BJ (cell line): ENCODE results near the gene CD59. TPM values are rescaled to one million over a fixed set of nuclear protein-coding genes. Genes with fewer than 3 reads are reported as not detected.
"Not testable (repeated sequence)": the region's sequence is repeated elsewhere in the genome, so short reads cannot be mapped to it uniquely, and the experiment has no call there.

Source experiments
- CTCF ChIA-PET: fragments of 350-600 bp; formaldehyde crosslinking; extraction: SDS; loops from one replicate; lab custom pipeline; 2021; ENCODE audit warnings: antibody characterized with exemption, inconsistent platforms; lab: Yijun Ruan, JAX
- POLR2A ChIA-PET: fragments of 300-600 bp; sonication (Branson Sonifier 250); formaldehyde crosslinking; extraction: SDS; loops from one replicate; lab custom pipeline; 2021; ENCODE audit warnings: antibody characterized with exemption; lab: Charles Lee
- DNase-seq: peaks from one replicate; pipeline ENCODE4 v3.0.0-alpha.2; 2011; ENCODE audit warnings: low read depth
- H3K27me3 ChIP-seq: 2 replicates; pipeline ENCODE4 v1.6.0; 2011; ENCODE audit warnings: low read length; ENCODE audit not compliant: control insufficient read depth, insufficient read depth
- H3K36me3 ChIP-seq: 2 replicates; pipeline ENCODE4 v1.5.1; 2011; ENCODE audit warnings: low read length; ENCODE audit not compliant: control insufficient read depth, insufficient read depth
- H3K4me3 ChIP-seq: 2 replicates; pipeline ENCODE4 v1.5.1; 2011; ENCODE audit warnings: low read depth, mild to moderate bottlenecking, control low read depth, low read length
- polyA plus RNA-seq: library from polyadenylated mRNA; depleted of rRNA; stranded (reverse); fragments of >200 nt; gene quantifications from 2 replicates; pipeline ENCODE4 v1.2.3, GENCODE V29; 2011
- TF ChIP-seq, protein P1 (sequence below): IDR thresholded peaks from 2 replicates; pipeline ENCODE4 v1.5.1; 2011; ENCODE audit warnings: low read depth, mild to moderate bottlenecking, control low read depth, inconsistent platforms, low read length, moderate library complexity; ENCODE audit not compliant: insufficient read depth

CD59 gene
- polyA plus RNA-seq, 1 experiment = 1,025 TPM

DNA sequence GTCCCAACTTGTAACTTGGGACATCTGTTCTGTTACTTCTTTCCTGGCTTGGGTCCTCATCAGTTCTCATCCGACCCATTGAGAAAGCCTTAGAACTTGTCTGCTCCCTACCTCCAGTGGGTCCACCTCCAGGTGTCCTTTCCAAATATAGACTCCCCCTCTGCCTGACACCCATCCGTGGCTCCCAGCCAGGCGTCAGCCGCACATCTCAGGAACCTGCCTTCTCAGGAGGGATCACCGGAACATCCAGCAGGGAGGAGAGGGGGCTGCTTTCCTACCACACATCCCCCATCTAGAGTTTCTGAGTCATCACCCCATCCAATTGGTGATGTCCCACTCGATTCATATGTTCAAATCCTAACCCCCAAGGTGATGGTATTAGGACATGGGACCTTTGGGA is 72.1 kb downstream of the CD59 start:
- Histone ChIP-seq H3K27me3 (no peaks in the 10 kb centered on the region), H3K36me3 (no peaks in the 10 kb centered on the region; the same call in none of the 2 replicates), H3K4me3 (no peak overlapping the region)
- no peak for DNase-seq
- ChIA-PET CTCF (no interaction called here), POLR2A (no interaction called here)
- TF ChIP-seq, protein P1, sequence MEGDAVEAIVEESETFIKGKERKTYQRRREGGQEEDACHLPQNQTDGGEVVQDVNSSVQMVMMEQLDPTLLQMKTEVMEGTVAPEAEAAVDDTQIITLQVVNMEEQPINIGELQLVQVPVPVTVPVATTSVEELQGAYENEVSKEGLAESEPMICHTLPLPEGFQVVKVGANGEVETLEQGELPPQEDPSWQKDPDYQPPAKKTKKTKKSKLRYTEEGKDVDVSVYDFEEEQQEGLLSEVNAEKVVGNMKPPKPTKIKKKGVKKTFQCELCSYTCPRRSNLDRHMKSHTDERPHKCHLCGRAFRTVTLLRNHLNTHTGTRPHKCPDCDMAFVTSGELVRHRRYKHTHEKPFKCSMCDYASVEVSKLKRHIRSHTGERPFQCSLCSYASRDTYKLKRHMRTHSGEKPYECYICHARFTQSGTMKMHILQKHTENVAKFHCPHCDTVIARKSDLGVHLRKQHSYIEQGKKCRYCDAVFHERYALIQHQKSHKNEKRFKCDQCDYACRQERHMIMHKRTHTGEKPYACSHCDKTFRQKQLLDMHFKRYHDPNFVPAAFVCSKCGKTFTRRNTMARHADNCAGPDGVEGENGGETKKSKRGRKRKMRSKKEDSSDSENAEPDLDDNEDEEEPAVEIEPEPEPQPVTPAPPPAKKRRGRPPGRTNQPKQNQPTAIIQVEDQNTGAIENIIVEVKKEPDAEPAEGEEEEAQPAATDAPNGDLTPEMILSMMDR = no peak

DNA sequence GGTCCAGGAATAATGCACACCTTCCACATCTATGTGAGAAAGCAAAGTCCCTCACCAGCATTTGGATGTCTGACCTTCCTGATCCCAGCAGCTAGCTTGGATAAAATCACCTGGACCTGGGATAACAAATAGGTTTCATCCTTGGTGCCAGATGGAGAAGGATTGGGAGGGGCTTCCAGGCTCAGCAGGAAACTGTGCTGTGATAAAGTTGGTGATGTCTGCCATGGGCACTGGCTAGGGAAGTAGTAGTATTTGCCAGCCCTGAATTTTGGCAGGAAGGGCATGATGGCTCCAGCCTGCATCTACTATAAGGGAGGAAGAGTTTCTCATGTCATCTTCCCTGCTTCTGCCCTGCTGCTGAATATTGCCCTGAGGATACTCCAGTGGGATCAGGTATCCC is 73.1 kb downstream of the CD59 start:
- CTCF ChIA-PET = interaction anchor here (0.7 kb wide), 1 partner anchor 12 kb away, joined by 3 read pairs; no protein-coding TSS in a partner anchor
- Histone ChIP-seq H3K36me3 (no peaks in the 10 kb centered on the region; the same call in 1 of the 2 replicates), H3K27me3 (no peaks in the 10 kb centered on the region), H3K4me3 (no peak overlapping the region)
- no peak for DNase-seq
- POLR2A ChIA-PET = interaction anchor here (0.6 kb wide), 1 partner anchor 754 kb away, joined by 6 read pairs; no protein-coding TSS in a partner anchor
- TF ChIP-seq, protein P1 = no peak

DNA sequence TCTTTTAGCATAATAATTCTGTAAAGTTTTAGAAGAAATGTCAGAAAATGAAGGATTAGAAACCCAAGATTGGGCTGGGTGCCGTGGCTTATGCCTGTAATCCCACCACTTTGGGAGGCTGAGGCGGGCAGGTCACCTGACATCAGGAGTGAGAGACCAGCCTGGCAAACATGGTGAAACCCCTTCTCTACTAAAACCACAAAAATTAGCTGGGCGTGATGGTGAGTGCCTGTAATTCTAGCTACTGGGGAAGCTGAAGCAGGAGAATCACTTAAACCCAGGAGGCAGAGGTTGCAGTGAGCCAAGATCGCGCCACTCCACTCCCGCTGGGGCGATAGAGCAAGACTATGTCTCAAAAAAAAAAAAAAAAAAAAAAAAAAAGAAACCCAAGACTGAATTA is 74.7 kb downstream of the CD59 start:
- H3K27me3 ChIP-seq, POLR2A ChIA-PET, H3K4me3 ChIP-seq, H3K36me3 ChIP-seq, DNase-seq: not testable (repeated sequence)
- CTCF ChIA-PET = interaction anchor here (1.2 to 1.8 kb wide), 2 partner anchors 8 to 127 kb away, joined by 3 to 5 read pairs; no protein-coding TSS in a partner anchor

DNA sequence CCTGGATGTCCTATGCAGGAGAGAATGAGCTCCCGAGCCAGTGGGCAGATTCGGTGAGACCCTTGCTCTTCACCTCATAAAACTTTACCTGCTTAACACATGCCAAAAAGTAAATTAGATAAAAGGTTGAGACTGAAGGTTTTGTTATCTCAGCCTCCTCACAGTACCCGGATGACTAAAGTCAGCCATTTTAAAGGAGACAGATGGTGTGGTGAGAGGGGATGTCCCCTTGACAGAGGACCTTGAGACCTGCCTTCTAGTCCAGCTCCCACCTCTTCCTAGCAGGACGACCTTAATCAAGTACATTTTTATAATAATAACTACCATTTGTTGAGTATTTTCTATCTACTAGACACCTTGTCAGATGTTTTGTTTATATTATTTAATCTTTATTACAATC is 75.3 kb downstream of the CD59 start:
- ChIA-PET POLR2A (no interaction called here), CTCF (interaction anchor here (1.2 to 1.8 kb wide), 2 partner anchors 9 to 126 kb away, joined by 3 to 5 read pairs; no protein-coding TSS in a partner anchor)
- no peak for DNase-seq
- Histone ChIP-seq H3K36me3 (no peaks in the 10 kb centered on the region; the same call in 1 of the 2 replicates), H3K4me3 (no peak overlapping the region), H3K27me3 (no peaks in the 10 kb centered on the region)
- TF ChIP-seq, protein P1 = no peak

DNA sequence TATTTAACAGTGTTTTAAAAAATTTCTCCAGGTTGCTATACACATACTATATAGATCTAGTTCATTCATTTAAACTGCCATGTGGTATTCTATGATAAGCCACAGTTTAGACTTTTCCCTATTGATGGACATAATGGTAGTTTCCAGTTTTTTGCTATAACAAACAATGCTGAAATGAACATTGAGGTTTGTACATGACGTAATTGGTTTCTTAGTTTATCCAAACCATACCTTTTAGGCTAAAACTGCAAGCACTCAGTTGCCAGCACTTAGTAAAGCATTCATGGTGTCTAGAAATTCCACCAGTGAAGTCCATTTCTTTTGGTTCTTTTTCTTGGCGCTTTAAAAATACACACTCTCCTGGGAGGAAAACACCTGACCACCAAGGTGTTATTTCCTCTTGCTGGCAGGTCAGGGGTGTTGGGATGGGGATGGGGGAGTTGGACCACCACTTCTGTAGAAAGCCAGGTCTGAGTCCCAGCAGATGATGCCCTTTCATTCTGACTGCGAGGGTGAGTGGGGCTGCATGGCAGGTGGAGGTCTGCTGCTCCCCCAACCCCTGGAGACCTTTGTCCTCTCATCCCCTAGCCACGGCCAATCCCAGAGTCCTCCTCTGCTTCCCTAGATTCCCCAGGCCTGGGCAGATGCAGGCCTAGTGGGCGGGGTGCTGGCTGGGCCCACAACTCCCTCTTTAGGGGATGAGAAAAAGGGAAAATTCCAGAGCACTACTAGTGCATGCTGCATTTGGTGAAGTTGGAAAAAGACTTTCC is 76.7 kb downstream of the CD59 start:
- Histone ChIP-seq H3K27me3 (no peaks in the 10 kb centered on the region), H3K4me3 (no peak overlapping the region), H3K36me3 (no peaks in the 10 kb centered on the region; the same call in 1 of the 2 replicates)
- POLR2A ChIA-PET = no interaction called here
- TF ChIP-seq, protein P1 = no peak
- CTCF ChIA-PET = no interaction called here
- no peak for DNase-seq
